Mammary epithelial cell (primary cell): Measurements from ENCODE around the gene SYT7.

Experiments used
- EZH2 ChIP-seq: IDR thresholded peaks from 2 replicates; pipeline ENCODE4 v1.6.1; 2012; ENCODE audit warnings: low read length, inconsistent platforms, borderline replicate concordance
- TF ChIP-seq, protein P1 (sequence below), 2 donors: IDR thresholded peaks in 1 of 2; conservative IDR thresholded peaks in 1 of 2; 2 replicates each; pipeline ENCODE4 v1.5.1; 2011 to 2012; ENCODE audit warnings: inconsistent platforms in 2 of 2, low read length in 2 of 2, mild to moderate bottlenecking in 2 of 2, control low read depth in 1 of 2, low read depth in 1 of 2; ENCODE audit not compliant: insufficient read depth in 1 of 2; ENCODE audit errors: extremely low read depth in 1 of 2

DNA sequence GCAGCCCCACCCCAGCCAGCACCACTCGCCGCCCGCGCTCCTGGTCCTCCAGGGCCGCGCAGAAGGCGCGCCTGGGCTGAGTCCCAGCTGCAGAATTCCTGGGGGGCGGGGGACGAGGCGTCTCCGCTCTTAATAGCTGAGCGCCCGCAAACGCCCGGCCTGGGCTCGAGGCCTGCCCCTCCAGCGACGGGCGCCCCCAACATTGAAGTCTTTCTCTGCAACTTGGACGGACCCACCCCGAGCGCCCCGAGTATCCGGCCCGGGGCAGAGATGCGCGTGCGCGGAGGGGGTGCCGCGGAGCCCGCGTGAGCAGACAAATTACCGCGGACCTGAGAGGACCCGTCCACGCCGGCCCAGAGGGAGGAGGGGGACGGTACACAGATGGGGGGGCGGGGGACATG is 6.7 kb upstream of the SYT7 start:
- TF ChIP-seq, protein P1, sequence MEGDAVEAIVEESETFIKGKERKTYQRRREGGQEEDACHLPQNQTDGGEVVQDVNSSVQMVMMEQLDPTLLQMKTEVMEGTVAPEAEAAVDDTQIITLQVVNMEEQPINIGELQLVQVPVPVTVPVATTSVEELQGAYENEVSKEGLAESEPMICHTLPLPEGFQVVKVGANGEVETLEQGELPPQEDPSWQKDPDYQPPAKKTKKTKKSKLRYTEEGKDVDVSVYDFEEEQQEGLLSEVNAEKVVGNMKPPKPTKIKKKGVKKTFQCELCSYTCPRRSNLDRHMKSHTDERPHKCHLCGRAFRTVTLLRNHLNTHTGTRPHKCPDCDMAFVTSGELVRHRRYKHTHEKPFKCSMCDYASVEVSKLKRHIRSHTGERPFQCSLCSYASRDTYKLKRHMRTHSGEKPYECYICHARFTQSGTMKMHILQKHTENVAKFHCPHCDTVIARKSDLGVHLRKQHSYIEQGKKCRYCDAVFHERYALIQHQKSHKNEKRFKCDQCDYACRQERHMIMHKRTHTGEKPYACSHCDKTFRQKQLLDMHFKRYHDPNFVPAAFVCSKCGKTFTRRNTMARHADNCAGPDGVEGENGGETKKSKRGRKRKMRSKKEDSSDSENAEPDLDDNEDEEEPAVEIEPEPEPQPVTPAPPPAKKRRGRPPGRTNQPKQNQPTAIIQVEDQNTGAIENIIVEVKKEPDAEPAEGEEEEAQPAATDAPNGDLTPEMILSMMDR (conservative IDR thresholded peaks at IDR 0.05 in 1 of 2, IDR thresholded peaks at IDR 0.05 in 1 of 2; ENCODE audit: extremely low read depth in 1 of 2, insufficient read depth in 1 of 2, low read depth in 1 of 2, low read length in 2 of 2): no peak
- TF ChIP-seq EZH2: no peak
